KOPT-K1 (cell line): ENCODE measurements around the gene OTUD1.
"Not testable (repeated sequence)": the region's sequence is repeated elsewhere in the genome, so short reads cannot be mapped to it uniquely, and the experiment has no call there.

Experiments used
- H3K27ac ChIP-seq: fragments of 200-600 bp; sonication (generic); 2 replicates; pipeline ENCODE4 v1.5.1; 2016; ENCODE audit warnings: antibody characterized with exemption, mild to moderate bottlenecking, low read depth, low read length; ENCODE audit not compliant: poor library complexity, severe bottlenecking
- H3K36me3 ChIP-seq: fragments of 200-600 bp; sonication (generic); 2 replicates; pipeline ENCODE4 v1.5.1; 2017; ENCODE audit warnings: antibody characterized with exemption, mild to moderate bottlenecking, low read length, moderate library complexity; ENCODE audit not compliant: insufficient read depth
- H3K9me3 ChIP-seq: fragments of 200-600 bp; sonication (generic); 2 replicates; pipeline ENCODE4 v1.5.1; 2017; ENCODE audit warnings: antibody characterized with exemption, low read length, mild to moderate bottlenecking; ENCODE audit not compliant: insufficient read depth, poor library complexity, severe bottlenecking

The OTUD1 gene, protein sequence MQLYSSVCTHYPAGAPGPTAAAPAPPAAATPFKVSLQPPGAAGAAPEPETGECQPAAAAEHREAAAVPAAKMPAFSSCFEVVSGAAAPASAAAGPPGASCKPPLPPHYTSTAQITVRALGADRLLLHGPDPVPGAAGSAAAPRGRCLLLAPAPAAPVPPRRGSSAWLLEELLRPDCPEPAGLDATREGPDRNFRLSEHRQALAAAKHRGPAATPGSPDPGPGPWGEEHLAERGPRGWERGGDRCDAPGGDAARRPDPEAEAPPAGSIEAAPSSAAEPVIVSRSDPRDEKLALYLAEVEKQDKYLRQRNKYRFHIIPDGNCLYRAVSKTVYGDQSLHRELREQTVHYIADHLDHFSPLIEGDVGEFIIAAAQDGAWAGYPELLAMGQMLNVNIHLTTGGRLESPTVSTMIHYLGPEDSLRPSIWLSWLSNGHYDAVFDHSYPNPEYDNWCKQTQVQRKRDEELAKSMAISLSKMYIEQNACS

DNA sequence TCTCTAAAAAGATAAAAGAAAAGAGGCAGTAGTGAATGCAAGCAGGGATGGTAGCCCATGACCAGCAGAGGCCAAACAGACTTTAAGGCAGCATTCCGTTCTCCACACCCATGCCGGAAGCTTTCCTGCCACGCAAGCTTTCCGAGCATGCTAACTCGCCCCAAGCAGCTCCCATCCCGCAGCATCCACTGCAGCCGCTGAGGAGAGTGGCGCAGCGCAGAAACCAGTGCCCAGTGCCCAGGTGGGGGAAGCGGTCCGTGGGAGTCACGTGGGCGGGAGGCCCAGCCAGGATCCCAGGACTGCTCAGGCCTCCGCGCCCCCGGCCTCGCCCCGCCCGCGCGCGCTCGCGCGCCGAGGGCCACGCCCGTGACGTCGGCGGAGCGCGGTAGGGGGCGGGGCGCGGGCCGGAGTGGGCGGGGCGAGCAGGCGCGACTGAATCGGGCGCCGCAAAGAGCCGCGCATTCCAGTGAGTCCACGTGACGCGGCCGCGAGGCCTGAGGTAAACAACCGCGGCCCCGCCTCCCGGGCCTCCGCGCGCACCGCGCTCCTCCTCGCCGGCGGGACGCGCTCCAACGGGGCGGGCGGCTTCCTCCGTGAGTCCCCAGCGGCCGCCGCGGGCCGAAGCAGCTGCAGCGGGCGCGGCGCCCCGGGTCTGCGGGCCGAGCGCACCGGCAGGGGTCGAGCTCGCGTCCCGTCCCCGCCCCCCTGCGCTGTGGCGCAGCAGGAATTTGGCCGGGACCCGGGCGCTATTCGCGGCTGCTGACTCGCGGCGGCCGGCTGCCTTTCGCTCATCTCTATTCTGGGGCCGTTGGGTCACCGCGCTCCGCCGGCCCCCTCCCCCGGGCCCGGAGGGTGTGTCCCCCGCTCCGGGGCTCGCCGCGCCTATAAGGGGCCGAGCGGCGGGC, at the start of gene OTUD1:
OTUD1 (plus strand) TSS at position 529 of the 905 bp plus-strand sequence. CDS start 383 bp downstream, outside the sequence.
- peak within 1 kb of the TSS; percentile 34 for H3K27ac ChIP-seq
- H3K36me3 ChIP-seq = no peaks in the 10 kb centered on the region
- H3K9me3 ChIP-seq = no peaks in the 10 kb centered on the region

DNA sequence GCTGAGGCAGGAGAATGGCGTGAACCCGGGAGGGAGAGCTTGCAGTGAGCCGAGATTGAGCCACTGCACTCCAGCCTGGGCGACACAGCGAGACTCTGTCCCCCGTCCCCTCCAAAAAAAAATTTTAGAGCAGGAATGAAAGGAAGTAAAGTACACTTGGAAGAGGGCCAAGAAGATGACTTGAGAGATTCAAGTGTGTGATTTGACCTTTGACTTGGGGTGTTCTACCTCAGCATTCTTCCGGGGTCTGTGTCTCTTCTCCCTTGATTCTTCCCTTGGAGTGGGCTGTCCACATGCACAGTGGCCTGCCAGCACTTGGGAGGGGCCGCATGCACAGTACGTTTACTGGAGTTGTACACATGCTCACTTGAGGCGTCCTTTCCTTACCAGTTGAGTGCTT, 48.5 kb upstream of the OTUD1 start:
- H3K36me3 ChIP-seq, H3K9me3 ChIP-seq, H3K27ac ChIP-seq: not testable (repeated sequence)

DNA sequence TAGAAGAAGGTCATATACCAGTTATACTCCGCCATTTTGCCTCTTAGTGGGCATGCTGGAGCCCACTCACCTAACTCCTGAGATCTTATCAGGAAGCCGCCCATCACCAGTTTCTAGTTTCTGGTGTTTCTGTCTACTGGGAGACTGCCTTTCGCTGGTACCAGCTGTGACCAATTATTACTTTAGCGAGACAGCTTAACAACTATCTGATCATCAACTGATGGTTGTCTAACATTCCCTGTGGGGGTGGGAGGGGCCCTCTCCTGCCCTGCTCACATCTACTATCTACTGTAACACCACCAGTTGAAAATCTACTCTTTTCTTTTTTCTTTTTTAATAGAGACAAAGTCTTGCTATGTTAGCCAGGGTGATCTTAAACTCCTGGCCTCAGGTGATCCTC, 48.1 kb upstream of the OTUD1 start:
- Histone ChIP-seq H3K9me3 (no peaks in the 10 kb centered on the region), H3K36me3 (no peaks in the 10 kb centered on the region), H3K27ac (no peak overlapping the region)

DNA sequence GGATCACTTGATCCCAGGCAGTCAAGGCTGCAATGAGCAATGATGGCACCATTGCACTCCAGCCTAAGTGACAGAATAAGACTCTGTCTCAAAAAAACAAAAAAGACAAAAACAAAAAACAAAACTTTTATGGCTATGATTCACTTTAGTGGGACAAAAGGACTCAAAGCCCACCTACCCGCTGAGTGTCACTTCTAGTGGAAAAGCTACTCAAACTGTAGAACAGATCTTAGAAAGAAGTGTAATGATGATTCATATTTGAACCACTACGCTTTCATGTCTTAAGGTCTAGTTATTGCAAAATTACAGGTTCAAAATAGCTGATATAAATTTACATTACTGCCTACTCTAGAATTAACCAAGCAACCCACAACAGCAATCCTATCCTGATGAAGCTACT, 47.1 kb upstream of the OTUD1 start:
- H3K9me3 ChIP-seq = no peaks in the 10 kb centered on the region
- no peak overlapping the region for H3K27ac ChIP-seq
- no peaks in the 10 kb centered on the region for H3K36me3 ChIP-seq

DNA sequence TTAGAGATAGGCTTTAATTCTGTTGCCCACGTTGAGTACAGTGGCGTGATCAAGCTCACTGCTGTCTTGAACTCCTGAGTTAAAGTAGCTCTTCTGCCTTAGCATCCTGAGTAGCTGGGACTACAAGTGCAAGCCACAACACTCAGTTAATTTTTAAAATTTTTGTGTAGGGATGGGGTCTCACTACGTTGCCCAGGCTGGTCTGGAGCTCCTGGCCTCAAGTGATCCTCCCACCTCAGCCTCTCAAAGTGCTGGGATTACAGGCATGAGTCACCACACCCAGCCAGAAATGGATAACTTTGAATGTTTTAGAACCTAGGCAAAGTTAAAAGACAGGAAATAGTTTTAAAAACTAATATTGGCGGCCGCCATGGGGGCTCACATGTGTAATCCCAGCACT, 43.9 kb upstream of the OTUD1 start:
- no peaks in the 10 kb centered on the region for H3K9me3 ChIP-seq
- no peak overlapping the region for H3K27ac ChIP-seq
- H3K36me3 ChIP-seq = no peaks in the 10 kb centered on the region

DNA sequence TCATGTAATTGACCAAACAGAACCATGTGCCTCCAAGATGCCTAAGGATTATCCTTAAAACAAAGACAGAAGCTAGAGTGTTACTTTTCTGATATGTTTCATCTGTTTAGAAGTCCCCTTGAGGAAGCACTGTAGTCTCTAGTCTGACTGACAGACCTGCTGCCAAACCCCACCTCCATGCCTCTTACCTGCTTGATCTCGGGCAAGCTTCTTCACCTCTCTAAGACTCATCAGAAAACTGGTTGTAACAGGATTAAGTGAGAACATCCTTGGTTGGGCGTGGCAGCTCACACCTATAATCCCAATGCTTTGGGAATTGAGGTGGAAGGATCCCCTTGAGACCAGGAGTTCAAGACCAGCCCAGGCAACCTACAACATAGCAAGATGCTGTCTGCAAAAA, 42.2 kb upstream of the OTUD1 start:
- Histone ChIP-seq H3K9me3 (no peaks in the 10 kb centered on the region), H3K27ac (no peak overlapping the region), H3K36me3 (no peaks in the 10 kb centered on the region)

DNA sequence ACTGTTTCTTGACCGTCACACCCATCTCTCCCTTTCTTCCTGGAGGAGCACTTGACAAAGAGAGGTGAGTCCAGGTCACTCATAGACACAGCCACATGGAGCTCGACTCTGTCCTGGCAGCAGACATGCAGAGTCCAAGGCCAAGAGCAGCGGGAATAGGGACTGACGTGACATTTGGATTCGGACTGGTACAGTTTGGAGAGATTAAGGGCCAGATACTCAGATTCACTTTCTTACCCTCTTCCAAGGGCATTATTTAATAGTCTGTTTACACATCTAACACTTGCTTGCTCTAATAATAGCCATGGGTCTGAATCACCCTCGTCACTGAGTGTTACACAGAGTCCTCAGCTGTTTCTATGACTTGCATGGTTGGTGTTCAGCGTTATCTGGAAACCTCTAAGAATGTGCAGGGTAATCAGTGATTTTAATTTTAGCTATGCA, 39.2 kb upstream of the OTUD1 start:
- Histone ChIP-seq H3K9me3 (no peaks in the 10 kb centered on the region), H3K27ac (no peak overlapping the region), H3K36me3 (no peaks in the 10 kb centered on the region)

DNA sequence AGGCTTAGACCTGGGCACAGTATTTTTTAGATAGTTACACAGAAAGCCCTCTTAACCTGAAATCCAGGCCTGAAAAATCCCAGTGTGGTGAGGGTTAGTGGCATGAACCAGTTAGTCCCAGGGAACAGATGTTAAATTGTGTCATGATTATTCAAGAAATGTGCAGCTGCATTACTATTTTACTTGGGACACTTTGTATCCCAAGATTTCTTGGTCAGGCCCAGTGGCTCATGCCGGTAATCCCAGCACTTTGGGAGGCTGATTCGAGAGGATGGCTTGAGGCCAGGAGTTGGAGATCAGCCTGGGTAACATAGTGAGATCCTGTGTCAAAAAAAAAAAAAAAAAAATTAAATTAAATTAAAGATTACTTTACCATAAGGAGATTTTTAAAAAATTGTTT, 36.0 kb upstream of the OTUD1 start:
- Histone ChIP-seq H3K9me3 (no peaks in the 10 kb centered on the region), H3K36me3 (no peaks in the 10 kb centered on the region), H3K27ac (no peak overlapping the region)

DNA sequence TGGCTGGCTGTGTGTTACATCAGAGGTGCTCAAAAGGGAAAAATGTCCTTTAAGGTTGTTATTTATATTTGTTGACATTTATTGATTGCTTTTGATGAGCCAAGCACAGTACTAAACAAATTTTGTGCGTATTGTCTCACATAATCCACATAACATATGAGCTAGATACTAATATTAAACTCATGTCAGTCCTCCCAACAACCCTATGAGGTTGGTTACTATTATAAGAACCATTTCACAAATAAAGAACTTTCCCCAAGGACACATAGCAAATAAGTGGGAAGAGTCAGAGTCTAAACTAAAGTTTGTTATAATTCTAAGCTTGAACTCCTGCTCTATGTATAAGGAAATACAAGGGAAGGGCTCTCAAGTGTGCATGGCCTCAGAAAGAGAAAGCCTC, 35.6 kb upstream of the OTUD1 start:
- H3K9me3 ChIP-seq = no peaks in the 10 kb centered on the region
- H3K36me3 ChIP-seq = no peaks in the 10 kb centered on the region
- no peak overlapping the region for H3K27ac ChIP-seq

DNA sequence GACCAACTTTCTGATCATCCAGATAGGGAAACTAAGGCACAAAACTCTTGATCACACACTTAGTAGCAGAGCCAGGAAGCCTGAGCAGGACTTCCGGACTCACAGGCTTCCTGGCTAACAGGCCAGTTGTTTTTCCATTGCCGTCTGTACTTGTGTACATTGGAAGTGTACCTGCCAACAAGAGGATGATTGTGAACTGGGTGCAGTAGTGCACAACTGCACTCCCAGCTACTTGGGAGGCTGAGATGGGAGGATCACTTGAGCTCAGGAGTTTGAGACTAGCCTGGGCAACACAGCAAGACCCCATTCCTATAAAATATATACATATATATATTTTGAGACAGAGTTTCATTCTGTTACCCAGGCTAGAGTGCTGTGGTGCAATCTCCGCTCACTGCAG, 35.2 kb upstream of the OTUD1 start:
- Histone ChIP-seq H3K36me3 (no peaks in the 10 kb centered on the region), H3K9me3 (no peaks in the 10 kb centered on the region), H3K27ac (no peak overlapping the region)

DNA sequence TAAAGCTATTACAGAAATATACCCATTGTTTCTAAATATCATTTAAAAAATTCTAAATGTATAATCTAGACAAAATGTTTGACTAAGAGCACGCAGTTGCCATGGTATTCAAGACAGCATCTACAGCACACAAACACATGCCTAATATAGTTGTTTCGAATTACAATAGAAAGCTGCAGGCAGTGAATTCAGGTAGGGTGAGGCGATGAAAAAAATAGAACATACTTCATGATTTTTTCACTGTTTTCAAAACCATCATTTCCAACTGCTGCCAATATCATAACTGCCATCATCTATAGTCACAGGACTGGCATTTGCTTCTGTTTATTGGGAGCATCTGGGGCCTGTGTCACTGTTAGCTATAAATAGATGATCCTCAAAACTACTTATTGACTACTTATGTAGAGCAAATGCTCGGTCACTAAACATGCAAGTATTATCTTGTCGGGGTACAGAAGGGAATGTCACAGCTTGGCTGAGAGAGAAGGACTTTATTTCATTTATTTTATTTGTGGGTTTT, 34.4 kb upstream of the OTUD1 start:
- no peak overlapping the region for H3K27ac ChIP-seq
- no peaks in the 10 kb centered on the region for H3K9me3 ChIP-seq
- H3K36me3 ChIP-seq = no peaks in the 10 kb centered on the region

DNA sequence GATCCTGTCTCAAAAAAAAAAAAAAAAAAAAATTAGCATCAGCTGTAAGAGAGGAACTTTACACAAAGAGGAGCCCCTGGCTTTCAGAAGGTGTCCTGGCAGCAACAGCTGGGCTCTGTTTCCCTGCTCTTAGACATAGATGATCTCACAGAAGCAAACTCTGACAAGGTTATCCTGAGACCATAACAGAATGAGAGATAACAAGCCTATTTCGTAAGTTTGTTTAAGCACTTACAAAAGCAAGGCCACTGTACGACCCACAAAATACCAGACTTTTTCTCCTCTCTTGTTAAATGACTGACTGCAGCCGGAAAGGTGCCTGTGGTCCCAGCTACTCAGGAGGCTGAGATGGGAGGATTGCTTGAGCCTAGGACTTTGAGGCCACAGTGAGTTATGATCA, 33.3 kb upstream of the OTUD1 start:
- no peaks in the 10 kb centered on the region for H3K36me3 ChIP-seq
- no peak overlapping the region for H3K27ac ChIP-seq
- H3K9me3 ChIP-seq = no peaks in the 10 kb centered on the region

DNA sequence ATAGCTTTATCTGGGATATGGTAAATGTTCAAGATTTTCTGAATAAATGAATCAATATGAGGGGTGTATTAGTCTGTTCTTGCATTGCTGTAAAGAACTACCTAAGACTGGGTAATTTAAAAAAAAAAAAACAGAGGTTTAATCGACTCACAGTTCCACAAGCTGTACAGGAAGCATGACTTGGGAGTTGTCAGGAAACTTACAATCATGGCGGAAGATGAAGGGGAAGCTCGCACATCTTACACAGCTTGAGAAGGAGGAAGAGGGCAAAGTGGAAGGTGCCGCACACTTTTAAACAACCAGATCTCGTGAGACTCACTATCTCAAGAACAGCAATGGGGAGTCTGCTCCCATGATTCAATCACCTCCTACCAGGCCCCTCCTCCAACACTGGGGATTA, 32.5 kb upstream of the OTUD1 start:
- no peak overlapping the region for H3K27ac ChIP-seq
- no peaks in the 10 kb centered on the region for H3K36me3 ChIP-seq
- no peaks in the 10 kb centered on the region for H3K9me3 ChIP-seq

DNA sequence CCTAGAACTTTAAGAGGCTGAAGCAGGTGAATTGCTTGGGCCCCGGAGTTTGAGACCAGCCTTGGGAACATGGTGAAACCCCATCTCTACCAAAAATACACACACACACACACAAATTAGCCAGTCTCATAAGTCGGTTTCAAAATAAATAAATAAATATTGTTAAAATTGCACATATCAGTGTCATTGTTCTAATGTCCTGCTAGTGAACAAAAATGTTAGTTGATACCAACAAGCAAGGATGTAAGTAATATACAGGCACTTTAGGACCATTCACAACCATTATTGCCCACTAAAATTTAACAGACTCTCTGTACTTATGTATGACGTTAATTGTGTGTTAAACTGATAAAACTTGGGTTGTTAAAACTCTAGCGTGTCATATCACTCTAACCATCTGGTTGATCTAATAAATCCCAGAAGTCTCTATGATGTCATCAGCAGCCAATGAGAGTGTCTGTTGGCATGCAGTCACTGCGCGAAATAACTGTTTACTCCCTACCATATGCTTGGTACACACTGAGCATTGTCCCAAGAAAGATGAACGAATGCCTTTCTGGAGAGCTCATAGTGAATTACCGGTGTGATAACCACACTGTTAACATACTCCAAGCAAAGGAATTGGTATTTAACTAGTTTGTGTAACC, 30.4 kb upstream of the OTUD1 start:
- H3K27ac ChIP-seq = no peak overlapping the region
- H3K9me3 ChIP-seq = no peaks in the 10 kb centered on the region
- H3K36me3 ChIP-seq = no peaks in the 10 kb centered on the region

DNA sequence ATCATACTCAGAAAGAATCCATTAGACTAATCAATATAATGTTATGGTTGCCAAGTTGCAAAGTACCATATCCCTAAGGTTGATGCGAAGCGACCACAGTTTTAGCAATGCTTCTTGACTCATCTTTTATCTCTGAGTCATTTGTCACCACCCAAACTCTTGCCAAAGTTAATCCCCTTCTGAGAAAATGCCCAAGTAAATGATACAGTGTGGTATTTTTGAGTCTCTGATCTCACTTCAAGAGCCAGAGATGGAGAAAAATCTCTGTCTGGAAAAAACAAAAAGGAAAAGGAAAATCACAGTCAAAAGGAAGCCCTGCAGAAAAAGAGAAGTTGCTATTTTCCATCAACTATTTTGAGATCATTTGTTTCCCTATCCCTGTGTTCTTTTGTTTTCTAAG, 26.7 kb upstream of the OTUD1 start:
- H3K36me3 ChIP-seq = no peaks in the 10 kb centered on the region
- H3K27ac ChIP-seq = no peak overlapping the region
- H3K9me3 ChIP-seq = no peaks in the 10 kb centered on the region
